Hepatocyte (in vitro differentiated cells): ENCODE results near the gene NTHL1. TPM values are rescaled to one million over a fixed set of nuclear protein-coding genes. Genes with fewer than 3 reads are reported as not detected.

ENCODE experiments used
- DNase-seq: peaks from one replicate; pipeline ENCODE4 v3.0.0-alpha.2; 2016; ENCODE audit warnings: low spot score
- H2AFZ ChIP-seq: fragments of 200-600 bp; sonication (generic); 2 replicates; pipeline ENCODE4 v1.6.0; 2016; ENCODE audit warnings: antibody characterized with exemption, mild to moderate bottlenecking
- H3K27ac ChIP-seq: fragments of 200-600 bp; sonication (generic); 2 replicates; pipeline ENCODE4 v1.5.1; 2016; ENCODE audit warnings: mild to moderate bottlenecking
- H3K27me3 ChIP-seq: fragments of 200-600 bp; sonication (generic); 2 replicates; pipeline ENCODE4 v1.6.1; 2016
- H3K36me3 ChIP-seq: fragments of 200-600 bp; sonication (generic); replicated peaks from 2 replicates; pipeline ENCODE4 v1.5.1; 2016; ENCODE audit warnings: low read depth; ENCODE audit not compliant: insufficient read depth
- H3K4me1 ChIP-seq: fragments of 200-600 bp; sonication (generic); 2 replicates; pipeline ENCODE4 v1.5.1; 2016; ENCODE audit warnings: mild to moderate bottlenecking, moderate library complexity; ENCODE audit not compliant: insufficient read depth
- H3K4me2 ChIP-seq: fragments of 200-600 bp; sonication (generic); 2 replicates; pipeline ENCODE4 v1.6.0; 2016
- H3K4me3 ChIP-seq: fragments of 200-600 bp; sonication (generic); 2 replicates; pipeline ENCODE4 v1.5.1; 2016; ENCODE audit warnings: mild to moderate bottlenecking
- H3K79me2 ChIP-seq: fragments of 200-600 bp; sonication (generic); 2 replicates; pipeline ENCODE4 v1.6.0; 2017; ENCODE audit warnings: mild to moderate bottlenecking
- H3K9me2 ChIP-seq: fragments of 200-600 bp; sonication (generic); replicated peaks from 2 replicates; pipeline ENCODE4 v1.6.0; 2017; ENCODE audit warnings: mild to moderate bottlenecking; ENCODE audit not compliant: insufficient read depth
- H3K9me3 ChIP-seq: fragments of 200-600 bp; sonication (generic); 2 replicates; pipeline ENCODE4 v1.5.1; 2016; ENCODE audit warnings: low read depth, mild to moderate bottlenecking
- H4K20me1 ChIP-seq: fragments of 200-600 bp; sonication (generic); 2 replicates; pipeline ENCODE4 v1.6.0; 2016; ENCODE audit warnings: mild to moderate bottlenecking; ENCODE audit not compliant: insufficient read depth, poor library complexity, severe bottlenecking
- EZH2 ChIP-seq: fragments of 200-600 bp; sonication (generic); IDR thresholded peaks from 2 replicates; pipeline ENCODE4 v1.6.1; 2016; ENCODE audit warnings: antibody characterized with exemption, mild to moderate bottlenecking, borderline replicate concordance
- EZH2phosphoT487 ChIP-seq: fragments of 200-600 bp; sonication (generic); IDR thresholded peaks from one replicate; pipeline ENCODE4 v1.6.1; 2018; ENCODE audit warnings: antibody characterized with exemption, mild to moderate bottlenecking, low read depth, moderate library complexity; ENCODE audit not compliant: unreplicated experiment, severe bottlenecking
- WGBS: methylation state at CpG from one replicate; pipeline ENCODE4 v1.1.6; 2016; ENCODE audit warnings: low lambda C conversion rate; ENCODE audit errors: missing lambda C conversion rate; 5-methylcytosine and 5-hydroxymethylcytosine counted together
- polyA plus RNA-seq: library from polyadenylated mRNA; unstranded; fragments of >200 nt; fragmentation: Nextera tagmentation; extraction: Ambion mirVana; gene quantifications from 2 replicates; pipeline ENCODE4 v1.2.1, GENCODE V29; 2016
- total RNA-seq: library from RNA; depleted of rRNA; stranded (reverse); fragments of >200 nt; gene quantifications from 2 replicates; pipeline ENCODE4 v1.2.3, GENCODE V29; 2014
- TF ChIP-seq, protein P1 (sequence below): fragments of 200-600 bp; sonication (generic); IDR thresholded peaks from 2 replicates; pipeline ENCODE4 v1.5.1; 2016; ENCODE audit warnings: antibody characterized with exemption, mild to moderate bottlenecking; ENCODE audit not compliant: poor library complexity

The NTHL1 gene
- total and polyA plus RNA-seq, 2 experiments from 2014 or later: 19.6 to 28.5 TPM

DNA sequence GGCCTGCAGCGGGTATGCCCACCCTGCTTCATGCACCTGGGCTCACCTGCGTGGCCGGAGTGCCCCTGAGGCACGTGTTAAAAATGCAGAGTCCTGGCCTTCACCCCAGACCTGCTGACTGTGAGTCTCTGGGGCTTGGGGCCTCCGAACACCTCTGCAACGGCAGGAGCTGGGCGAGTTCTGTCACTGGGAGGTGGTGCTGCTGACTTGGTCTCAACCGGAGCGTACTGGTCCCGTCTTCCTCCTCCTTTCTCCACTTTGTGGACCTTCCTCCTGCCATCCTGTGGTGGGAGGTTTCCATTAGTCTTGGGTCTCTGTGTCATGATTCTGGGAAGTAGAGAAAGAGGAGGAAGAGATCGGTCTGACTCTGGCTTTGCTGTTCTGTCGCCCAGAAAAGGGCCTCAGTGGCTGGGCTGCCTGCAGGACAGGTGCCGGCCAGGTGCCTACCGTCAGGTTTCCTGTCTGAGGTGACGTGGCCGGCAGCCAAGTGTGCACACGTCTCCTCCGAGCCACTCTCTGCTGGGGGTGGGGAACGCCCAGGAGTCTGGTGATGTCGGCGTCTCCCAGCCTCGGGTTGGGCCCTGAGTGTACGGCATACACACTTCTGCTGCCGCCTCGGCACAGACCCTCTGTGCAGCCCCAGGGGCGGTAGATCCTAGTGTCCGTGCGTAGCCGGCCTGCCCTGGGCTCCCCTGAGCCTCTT is 7.1 kb upstream of the NTHL1 start:
- no peaks in the 10 kb centered on the region for H3K36me3 ChIP-seq

DNA sequence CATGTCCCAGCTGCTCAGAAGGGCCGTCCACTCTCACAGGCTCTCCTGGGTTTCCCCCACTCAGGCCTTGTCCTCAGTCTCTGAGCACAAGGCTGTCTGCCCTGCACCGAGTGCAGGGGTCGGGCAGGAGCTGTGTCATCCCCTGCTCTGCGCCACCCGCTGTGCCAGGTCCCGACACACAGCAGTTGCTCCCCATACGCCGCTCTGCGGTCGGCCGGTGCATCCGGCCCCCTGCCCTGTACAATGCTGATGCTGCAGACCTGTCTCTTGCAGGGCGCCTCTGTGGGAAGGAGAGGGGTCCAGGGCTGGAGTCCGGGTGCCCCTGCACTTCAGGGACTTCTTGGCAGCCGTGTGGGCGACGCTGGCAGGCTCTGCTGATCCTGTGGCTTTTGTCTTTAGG is 6.3 kb upstream of the NTHL1 start:
- DNase-seq: no peak
- H3K27me3 ChIP-seq: no peaks in the 10 kb centered on the region
- no peaks in the 10 kb centered on the region for H3K36me3 ChIP-seq
- no peaks in the 10 kb centered on the region for H4K20me1 ChIP-seq
- peaks cover 2% of the 10 kb centered on the region for H3K4me1 ChIP-seq
- no peak overlapping the region for H2AFZ ChIP-seq
- H3K4me2 ChIP-seq: no peak overlapping the region
- no peak overlapping the region for H3K4me3 ChIP-seq
- TF ChIP-seq EZH2 (no peak), EZH2phosphoT487 (no peak)
- TF ChIP-seq, protein P1, sequence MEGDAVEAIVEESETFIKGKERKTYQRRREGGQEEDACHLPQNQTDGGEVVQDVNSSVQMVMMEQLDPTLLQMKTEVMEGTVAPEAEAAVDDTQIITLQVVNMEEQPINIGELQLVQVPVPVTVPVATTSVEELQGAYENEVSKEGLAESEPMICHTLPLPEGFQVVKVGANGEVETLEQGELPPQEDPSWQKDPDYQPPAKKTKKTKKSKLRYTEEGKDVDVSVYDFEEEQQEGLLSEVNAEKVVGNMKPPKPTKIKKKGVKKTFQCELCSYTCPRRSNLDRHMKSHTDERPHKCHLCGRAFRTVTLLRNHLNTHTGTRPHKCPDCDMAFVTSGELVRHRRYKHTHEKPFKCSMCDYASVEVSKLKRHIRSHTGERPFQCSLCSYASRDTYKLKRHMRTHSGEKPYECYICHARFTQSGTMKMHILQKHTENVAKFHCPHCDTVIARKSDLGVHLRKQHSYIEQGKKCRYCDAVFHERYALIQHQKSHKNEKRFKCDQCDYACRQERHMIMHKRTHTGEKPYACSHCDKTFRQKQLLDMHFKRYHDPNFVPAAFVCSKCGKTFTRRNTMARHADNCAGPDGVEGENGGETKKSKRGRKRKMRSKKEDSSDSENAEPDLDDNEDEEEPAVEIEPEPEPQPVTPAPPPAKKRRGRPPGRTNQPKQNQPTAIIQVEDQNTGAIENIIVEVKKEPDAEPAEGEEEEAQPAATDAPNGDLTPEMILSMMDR: no peak
- peaks cover 8% of the 10 kb centered on the region for H3K79me2 ChIP-seq
- H3K9me2 ChIP-seq: no peaks in the 10 kb centered on the region
- H3K9me3 ChIP-seq: no peaks in the 10 kb centered on the region
- 98% methylated on average over 17 of the region's 17 CpGs for WGBS
- no peak overlapping the region for H3K27ac ChIP-seq

More for the DNA sequence above, 7.1 kb upstream of the NTHL1 start:
- H4K20me1 ChIP-seq: no peaks in the 10 kb centered on the region
- H3K9me3 ChIP-seq: no peaks in the 10 kb centered on the region
- no peak overlapping the region for H3K4me3 ChIP-seq
- no peaks in the 10 kb centered on the region for H3K4me1 ChIP-seq
- WGBS: 95% methylated on average over 29 of the region's 29 CpGs
- H3K9me2 ChIP-seq: no peaks in the 10 kb centered on the region
- TF ChIP-seq EZH2phosphoT487 (no peak), EZH2 (no peak)
- TF ChIP-seq, protein P1: no peak
- H3K4me2 ChIP-seq: no peak overlapping the region
- DNase-seq: no peak
- no peaks in the 10 kb centered on the region for H3K27me3 ChIP-seq
- peaks cover under 1% of the 10 kb centered on the region for H3K79me2 ChIP-seq
- no peak overlapping the region for H2AFZ ChIP-seq
- no peak overlapping the region for H3K27ac ChIP-seq

DNA sequence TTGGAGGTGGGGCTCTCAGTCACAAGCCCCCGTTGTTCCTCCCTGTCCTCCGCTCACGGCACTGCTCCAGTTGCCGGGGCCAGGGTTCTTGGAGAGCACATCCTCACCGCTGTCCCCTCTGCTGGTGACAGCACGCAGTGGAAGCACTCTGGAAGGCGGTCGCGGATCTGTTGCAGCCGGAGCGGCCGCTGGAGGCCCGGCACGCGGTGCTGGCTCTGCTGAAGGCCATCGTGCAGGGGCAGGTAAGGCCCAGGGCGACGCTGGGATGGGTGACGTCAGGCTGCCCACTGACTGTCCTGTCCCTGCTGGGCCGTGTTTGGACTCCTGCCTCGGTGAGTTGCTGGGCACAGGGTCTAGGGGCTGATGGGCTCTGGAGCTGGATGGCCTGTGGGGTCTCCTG is 5.6 kb upstream of the NTHL1 start:
- 94% methylated on average over 21 of the region's 21 CpGs for WGBS
- H3K4me3 ChIP-seq: no peak overlapping the region
- TF ChIP-seq EZH2phosphoT487 (no peak), EZH2 (no peak)
- TF ChIP-seq, protein P1: no peak
- H3K27ac ChIP-seq: no peak overlapping the region
- no peaks in the 10 kb centered on the region for H3K9me3 ChIP-seq
- H3K27me3 ChIP-seq: no peaks in the 10 kb centered on the region
- H3K4me1 ChIP-seq: peaks cover 8% of the 10 kb centered on the region
- H4K20me1 ChIP-seq: no peaks in the 10 kb centered on the region
- H3K79me2 ChIP-seq: peaks cover 15% of the 10 kb centered on the region
- no peaks in the 10 kb centered on the region for H3K36me3 ChIP-seq
- no peak overlapping the region for H3K4me2 ChIP-seq
- H2AFZ ChIP-seq: no peak overlapping the region
- no peaks in the 10 kb centered on the region for H3K9me2 ChIP-seq
- DNase-seq: no peak
